ENCODE results near the gene LHX4. TPM values are rescaled to one million over a fixed set of nuclear protein-coding genes. Genes with fewer than 3 reads are reported as not detected.

LHX4 gene
- total RNA-seq, 4 donors from 2014 or later, result not detected

DNA sequence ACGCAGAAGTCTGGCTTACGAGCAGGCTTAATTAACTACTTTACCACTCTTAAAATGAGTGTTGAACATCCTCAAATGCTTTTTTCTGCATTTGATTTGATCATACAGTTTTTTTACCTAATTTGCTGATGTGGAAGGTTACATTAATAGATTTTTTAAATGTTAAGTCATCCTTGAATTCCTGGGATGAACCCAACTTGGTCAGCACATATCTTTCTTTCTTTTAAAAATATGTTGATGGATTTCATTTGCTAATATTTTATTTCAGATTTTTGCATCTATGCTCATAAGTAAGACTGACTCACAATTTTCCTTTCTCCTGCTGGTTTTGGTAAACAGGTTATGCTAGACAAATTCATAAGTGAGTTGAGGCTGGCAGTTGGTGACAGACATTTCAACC, 82.9 kb downstream of the LHX4 start:
- H3K4me1 ChIP-seq, result no peaks in the 10 kb centered on the region
- no peak for TF ChIP-seq EP300 (IDR thresholded peaks at IDR 0.05)
- no peak for TF ChIP-seq POLR2A (IDR thresholded peaks at IDR 0.05)
- TF ChIP-seq CTCF (IDR thresholded peaks at IDR 0.05), result no peak
- TF ChIP-seq POLR2AphosphoS5 (IDR thresholded peaks at IDR 0.05), result no peak
- H3K36me3 ChIP-seq, result peaks cover 0 to 10% of the 10 kb centered on the region in 2 donors
- no peaks in the 10 kb centered on the region for H3K27me3 ChIP-seq
- no peak overlapping the region for H3K4me3 ChIP-seq
- no peaks in the 10 kb centered on the region for H3K9me3 ChIP-seq
- no peak overlapping the region for H3K27ac ChIP-seq
- no peak for ATAC-seq
- WGBS, 2 donors (ENCODE audit: low coverage in 1 of 2), result 83 to 92% methylated on average over 2 of the region's 2 CpGs

- Histone ChIP-seq H3K27me3 (no peaks in the 10 kb centered on the region), H3K27ac (no peak overlapping the region), H3K9me3 (no peaks in the 10 kb centered on the region), H3K36me3 (no peaks in the 10 kb centered on the region), H3K4me3 (no peak overlapping the region), H3K4me1 (no peaks in the 10 kb centered on the region)
- TF ChIP-seq CTCF (IDR thresholded peaks at IDR 0.05) (no peak), POLR2AphosphoS5 (IDR thresholded peaks at IDR 0.05) (no peak), POLR2A (IDR thresholded peaks at IDR 0.05) (no peak), EP300 (IDR thresholded peaks at IDR 0.05) (no peak)
- 95 to 98% methylated on average over 4 to 5 of the region's 6 CpGs for WGBS, 2 donors (ENCODE audit: low coverage in 1 of 2)
- no peak for ATAC-seq
Observed at GRCh38 chr1:180327089-180327488, 97.0 kb downstream of the LHX4 start.

Other genes with a start within 250 kb of the LHX4 start
- gene QSOX1, start 75.4 kb upstream of the LHX4 start, total RNA-seq, result 100 to 1,000 TPM in 2 of 4 donors, 10 to 100 TPM in 2; 71.5 to 132 (median 106) TPM

Measured in gastroesophageal sphincter (tissue), 4 donors.